Peyer's patch (tissue), 4 donors: ENCODE results near the gene L3MBTL3. TPM values are rescaled to one million over a fixed set of nuclear protein-coding genes. Genes with fewer than 3 reads are reported as not detected.

Experiments
- DNase-seq, 3 donors: peaks; one replicate each; pipeline ENCODE4 v3.0.0-alpha.2; 2017 to 2019
- H3K27ac ChIP-seq, 4 donors: fragments of 200-600 bp; sonication (generic); one replicate each; pipeline ENCODE4 v1.5.1; 2016 to 2019
- H3K27me3 ChIP-seq, 2 donors: fragments of 200-600 bp; sonication (generic); one replicate each; pipeline ENCODE4 v1.5.1; 2019
- H3K36me3 ChIP-seq, 3 donors: fragments of 200-600 bp; sonication (generic); one replicate each; pipeline ENCODE4 v1.5.1; 2016 to 2019
- H3K4me1 ChIP-seq, 4 donors: fragments of 200-600 bp; sonication (generic); one replicate each; pipeline ENCODE4 v1.5.1; 2016 to 2019
- H3K4me3 ChIP-seq, 4 donors: fragments of 200-600 bp; sonication (generic); 1 replicate in 3 of 4; 2 replicates in 1 of 4; pipeline ENCODE4 v1.5.1; 2016 to 2019; ENCODE audit warnings: mild to moderate bottlenecking in 1 of 4
- H3K9me3 ChIP-seq, 4 donors: fragments of 200-600 bp; sonication (generic); one replicate each; pipeline ENCODE4 v1.5.1; 2016 to 2019; ENCODE audit warnings: mild to moderate bottlenecking in 1 of 4
- POLR2A ChIP-seq, 2 donors: fragments of 450-650 bp; IDR thresholded peaks; one replicate each; pipeline ENCODE4 v1.5.1; 2017; ENCODE audit warnings: antibody characterized with exemption in 2 of 2, mild to moderate bottlenecking in 2 of 2, moderate library complexity in 2 of 2
- total RNA-seq, 4 donors: library from RNA; depleted of rRNA; stranded (reverse); fragments of >200 nt; gene quantifications; one replicate each; pipeline ENCODE4 v1.1.0, GENCODE V29; 2016
- TF ChIP-seq, protein P1 (sequence below), 6 experiments: fragments of 450-650 bp in 4 of 6; fragments of 200-600 bp in 2 of 6; sonication (generic) in 1 of 6; IDR thresholded peaks; one replicate each; pipeline ENCODE4 v1.5.1; 2017 to 2019; ENCODE audit warnings: antibody characterized with exemption in 6 of 6, mild to moderate bottlenecking in 3 of 6, moderate library complexity in 1 of 6

L3MBTL3 gene
- total RNA-seq, 4 donors from 2014 or later: 2.8 to 22.3 (median 7.5) TPM

DNA sequence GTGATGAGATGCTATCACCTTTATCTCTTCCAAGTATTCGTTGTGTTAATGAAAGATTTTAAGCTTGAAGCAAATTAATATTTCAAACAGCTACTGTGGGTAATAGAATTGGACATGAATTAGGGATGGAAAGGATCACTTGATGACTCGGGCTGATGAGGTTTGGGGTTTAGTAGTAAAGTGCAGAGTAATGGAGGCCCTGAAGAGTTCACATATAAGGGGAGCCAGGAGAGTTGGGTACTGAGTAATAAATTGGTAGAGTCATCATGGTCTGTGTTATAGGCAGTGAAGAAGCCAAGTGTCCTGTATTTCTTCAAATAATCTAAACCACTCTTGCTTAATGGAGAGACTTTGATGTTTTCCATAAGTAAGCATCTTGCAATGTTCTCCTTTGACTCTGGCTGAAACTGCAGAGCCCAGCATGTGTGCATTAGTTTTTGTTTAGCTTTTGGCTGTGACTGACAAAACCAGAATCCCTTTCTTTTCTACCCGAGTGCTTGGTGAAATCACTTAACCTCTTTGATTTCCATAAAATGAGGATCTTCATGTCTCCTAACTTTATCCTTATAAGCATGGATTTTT lies 57.6 kb downstream of the L3MBTL3 start:
- Histone ChIP-seq H3K27ac (no peak overlapping the region), H3K4me1 (no peaks in the 10 kb centered on the region), H3K4me3 (no peak overlapping the region), H3K36me3 (peaks cover 0 to 8% (median 0%) of the 10 kb centered on the region in 3 donors), H3K9me3 (no peaks in the 10 kb centered on the region), H3K27me3 (no peaks in the 10 kb centered on the region)
- no peak for DNase-seq
- TF ChIP-seq, protein P1, sequence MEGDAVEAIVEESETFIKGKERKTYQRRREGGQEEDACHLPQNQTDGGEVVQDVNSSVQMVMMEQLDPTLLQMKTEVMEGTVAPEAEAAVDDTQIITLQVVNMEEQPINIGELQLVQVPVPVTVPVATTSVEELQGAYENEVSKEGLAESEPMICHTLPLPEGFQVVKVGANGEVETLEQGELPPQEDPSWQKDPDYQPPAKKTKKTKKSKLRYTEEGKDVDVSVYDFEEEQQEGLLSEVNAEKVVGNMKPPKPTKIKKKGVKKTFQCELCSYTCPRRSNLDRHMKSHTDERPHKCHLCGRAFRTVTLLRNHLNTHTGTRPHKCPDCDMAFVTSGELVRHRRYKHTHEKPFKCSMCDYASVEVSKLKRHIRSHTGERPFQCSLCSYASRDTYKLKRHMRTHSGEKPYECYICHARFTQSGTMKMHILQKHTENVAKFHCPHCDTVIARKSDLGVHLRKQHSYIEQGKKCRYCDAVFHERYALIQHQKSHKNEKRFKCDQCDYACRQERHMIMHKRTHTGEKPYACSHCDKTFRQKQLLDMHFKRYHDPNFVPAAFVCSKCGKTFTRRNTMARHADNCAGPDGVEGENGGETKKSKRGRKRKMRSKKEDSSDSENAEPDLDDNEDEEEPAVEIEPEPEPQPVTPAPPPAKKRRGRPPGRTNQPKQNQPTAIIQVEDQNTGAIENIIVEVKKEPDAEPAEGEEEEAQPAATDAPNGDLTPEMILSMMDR (IDR thresholded peaks at IDR 0.05): no peak
- no peak for TF ChIP-seq POLR2A (IDR thresholded peaks at IDR 0.05)

DNA sequence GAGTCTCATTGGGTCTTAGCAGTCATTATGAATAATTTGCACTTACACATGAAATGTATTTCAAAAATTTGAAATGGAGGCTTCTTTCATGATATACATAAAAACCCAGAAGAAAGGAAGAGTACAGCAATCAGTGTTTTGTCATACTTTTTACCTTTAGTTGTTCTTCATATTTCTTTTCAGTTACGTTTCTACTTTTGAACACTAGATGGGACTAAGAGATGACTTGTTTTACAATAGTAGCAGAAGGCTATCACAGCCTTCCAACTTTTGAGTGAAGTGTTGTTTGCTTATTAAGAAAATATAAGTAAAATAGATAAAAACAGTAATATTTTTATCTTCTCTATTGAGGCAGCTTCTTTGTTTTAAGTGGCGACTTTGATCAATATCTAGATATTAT lies 58.1 kb downstream of the L3MBTL3 start:
- no peak overlapping the region for H3K27ac ChIP-seq
- DNase-seq: no peak
- no peaks in the 10 kb centered on the region for H3K27me3 ChIP-seq
- no peaks in the 10 kb centered on the region for H3K9me3 ChIP-seq
- H3K4me1 ChIP-seq: no peaks in the 10 kb centered on the region
- peaks cover 0 to 8% (median 0%) of the 10 kb centered on the region in 3 donors for H3K36me3 ChIP-seq
- no peak for TF ChIP-seq POLR2A (IDR thresholded peaks at IDR 0.05)
- TF ChIP-seq, protein P1 (IDR thresholded peaks at IDR 0.05): no peak
- H3K4me3 ChIP-seq: no peak overlapping the region

DNA sequence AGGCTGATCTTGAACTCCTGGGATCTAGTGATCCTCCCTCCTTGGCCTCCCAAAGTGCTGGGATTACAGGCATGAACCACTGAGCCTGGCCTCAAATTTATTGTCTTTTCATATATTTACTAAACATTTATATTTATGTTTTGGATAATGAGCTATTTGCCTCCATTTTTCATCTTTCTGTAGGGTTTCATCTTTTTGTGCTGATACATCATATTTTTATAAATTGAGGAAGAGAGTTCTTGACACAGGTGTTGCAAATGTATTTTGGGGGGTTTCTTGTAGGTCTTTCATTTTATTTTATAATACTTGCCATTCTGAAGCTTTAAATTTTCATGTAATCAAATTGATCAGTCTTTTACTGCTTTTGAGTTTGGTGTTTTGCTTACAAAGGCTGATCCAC lies 72.4 kb downstream of the L3MBTL3 start:
- Histone ChIP-seq H3K27ac (no peak overlapping the region), H3K9me3 (no peaks in the 10 kb centered on the region), H3K36me3 (no peaks in the 10 kb centered on the region), H3K4me3 (no peak overlapping the region), H3K27me3 (no peaks in the 10 kb centered on the region), H3K4me1 (no peaks in the 10 kb centered on the region)
- TF ChIP-seq, protein P1 (IDR thresholded peaks at IDR 0.05): no peak
- TF ChIP-seq POLR2A (IDR thresholded peaks at IDR 0.05): no peak
- no peak for DNase-seq

DNA sequence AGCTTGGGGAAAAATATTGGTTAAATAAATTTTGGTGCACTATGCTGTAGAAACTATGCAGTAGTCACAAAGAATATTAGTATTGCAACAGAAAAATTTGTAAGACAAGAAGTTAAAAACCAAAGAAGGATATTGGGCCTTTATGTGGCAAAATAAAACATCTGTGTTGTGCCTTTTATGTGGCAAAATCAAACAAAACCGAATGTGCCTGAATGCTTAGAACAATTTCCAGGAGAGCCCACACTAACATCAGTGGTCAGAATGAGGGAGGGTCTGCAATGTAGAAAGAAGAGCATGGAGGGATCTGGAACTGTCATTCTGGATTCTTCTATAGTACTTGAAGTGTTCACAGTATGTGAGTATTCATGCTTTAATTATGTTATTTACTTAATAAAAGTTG lies 75.2 kb downstream of the L3MBTL3 start:
- H3K4me1 ChIP-seq: no peaks in the 10 kb centered on the region

DNA sequence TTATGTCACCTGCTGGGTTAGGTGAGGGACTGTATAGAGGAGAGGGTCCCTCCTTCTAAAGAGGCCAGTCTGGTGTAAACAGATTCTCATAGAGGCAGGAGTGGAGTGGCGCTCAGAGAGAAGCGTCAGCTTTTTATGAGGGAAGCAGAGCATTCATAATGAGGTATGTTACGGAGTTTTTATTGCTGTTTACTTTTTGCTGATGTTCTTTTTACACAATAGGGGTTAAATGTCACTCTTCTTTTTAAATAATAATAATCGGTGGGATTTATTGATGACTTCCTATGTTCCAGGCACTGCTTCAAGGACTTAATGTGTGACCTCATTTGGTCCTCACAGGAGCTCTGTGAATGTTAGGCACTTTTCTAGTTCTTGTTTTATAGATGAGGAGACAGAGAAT lies 79.9 kb downstream of the L3MBTL3 start:
- H3K27me3 ChIP-seq: no peaks in the 10 kb centered on the region
- no peaks in the 10 kb centered on the region for H3K9me3 ChIP-seq
- H3K4me3 ChIP-seq: no peak overlapping the region
- DNase-seq: no peak
- H3K36me3 ChIP-seq: no peaks in the 10 kb centered on the region
- no peak overlapping the region for H3K27ac ChIP-seq
- H3K4me1 ChIP-seq: no peaks in the 10 kb centered on the region
- TF ChIP-seq, protein P1 (IDR thresholded peaks at IDR 0.05): no peak
- TF ChIP-seq POLR2A (IDR thresholded peaks at IDR 0.05): no peak

More for the DNA sequence above, 75.2 kb downstream of the L3MBTL3 start:
- H3K36me3 ChIP-seq: no peaks in the 10 kb centered on the region
- no peak for DNase-seq
- H3K27me3 ChIP-seq: no peaks in the 10 kb centered on the region
- TF ChIP-seq, protein P1 (IDR thresholded peaks at IDR 0.05): no peak
- TF ChIP-seq POLR2A (IDR thresholded peaks at IDR 0.05): no peak
- no peak overlapping the region for H3K27ac ChIP-seq
- H3K4me3 ChIP-seq: no peak overlapping the region
- H3K9me3 ChIP-seq: no peaks in the 10 kb centered on the region

DNA sequence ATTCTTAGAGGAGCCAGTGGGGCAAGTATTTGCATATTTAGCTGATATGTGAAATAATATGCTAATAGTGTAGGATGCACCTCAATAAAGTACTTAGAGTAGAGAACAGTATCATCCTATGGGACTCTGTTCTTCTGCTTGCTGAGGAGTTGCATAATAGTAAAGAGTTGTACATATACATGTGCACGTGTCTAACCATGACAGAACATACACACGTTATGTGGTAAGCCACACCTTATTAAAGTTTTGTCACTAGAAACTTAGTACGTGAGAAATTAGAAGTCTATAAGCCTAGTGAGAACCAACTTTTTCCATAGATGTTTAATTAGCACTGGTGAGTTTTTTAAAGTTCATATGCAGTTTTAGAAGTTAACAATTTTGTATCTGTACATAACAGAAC lies 80.7 kb downstream of the L3MBTL3 start:
- no peaks in the 10 kb centered on the region for H3K4me1 ChIP-seq
- H3K27me3 ChIP-seq: no peaks in the 10 kb centered on the region
- no peaks in the 10 kb centered on the region for H3K36me3 ChIP-seq
- H3K27ac ChIP-seq: no peak overlapping the region
- H3K9me3 ChIP-seq: no peaks in the 10 kb centered on the region
- no peak overlapping the region for H3K4me3 ChIP-seq
- DNase-seq: no peak
- TF ChIP-seq POLR2A (IDR thresholded peaks at IDR 0.05): no peak
- TF ChIP-seq, protein P1 (IDR thresholded peaks at IDR 0.05): no peak
